PC-9 (cell line): ENCODE data around the gene MFSD11. TPM values are rescaled to one million over a fixed set of nuclear protein-coding genes. Genes with fewer than 3 reads are reported as not detected.

Experiments
- BruUV-seq: library from RNA; stranded (reverse); fragments of 400-500 nt; replicated peaks from 2 replicates; lab custom pipeline; 2021; lab: Mats Ljungman, UMichigan
- CTCF ChIA-PET: fragments of 300-600 bp; sonication (Branson Sonifier 250); formaldehyde crosslinking; loops from one replicate; lab custom pipeline; 2022; ENCODE audit warnings: antibody characterized with exemption; lab: Charles Lee
- POLR2A ChIA-PET: fragments of 300-600 bp; sonication (Branson Sonifier 250); formaldehyde crosslinking; loops from one replicate; lab custom pipeline; 2022; ENCODE audit warnings: antibody characterized with exemption; ENCODE audit not compliant: unreplicated experiment; lab: Charles Lee
- DNase-seq, 2 experiments: peaks; one replicate each; pipeline versions ENCODE4 v3.0.0 to v3.0.0-alpha.2; 2015 to 2022; ENCODE audit warnings: mixed read lengths in 1 of 2
- H2AFZ ChIP-seq: fragments of 200-600 bp; sonication (generic); 2 replicates; pipeline ENCODE4 v1.8.1; 2017; ENCODE audit warnings: antibody characterized with exemption
- H3F3A ChIP-seq: fragments of 200-600 bp; sonication (generic); 2 replicates; pipeline ENCODE4 v1.8.1; 2017; ENCODE audit warnings: antibody characterized with exemption, mild to moderate bottlenecking, low read depth; ENCODE audit not compliant: insufficient read depth
- H3K27ac ChIP-seq: fragments of 200-600 bp; sonication (generic); 2 replicates; pipeline ENCODE4 v1.6.1; 2016; ENCODE audit warnings: mixed run types
- H3K27me3 ChIP-seq: fragments of 200-600 bp; sonication (generic); 2 replicates; pipeline ENCODE4 v1.6.1; 2016; ENCODE audit warnings: low read depth, mixed run types; ENCODE audit not compliant: insufficient read depth
- H3K36me3 ChIP-seq: fragments of 200-600 bp; sonication (generic); 2 replicates; pipeline ENCODE4 v1.6.1; 2016; ENCODE audit warnings: low read depth, mixed run types
- H3K4me1 ChIP-seq: fragments of 200-600 bp; sonication (generic); replicated peaks from 2 replicates; pipeline ENCODE4 v1.6.1; 2016; ENCODE audit warnings: mixed run types; ENCODE audit not compliant: insufficient read depth
- H3K4me2 ChIP-seq: fragments of 200-600 bp; sonication (generic); 2 replicates; pipeline ENCODE4 v1.6.1; 2017; ENCODE audit warnings: mixed run types
- H3K4me3 ChIP-seq: fragments of 200-600 bp; sonication (generic); 2 replicates; pipeline ENCODE4 v1.6.1; 2016; ENCODE audit warnings: mixed run types
- H3K79me2 ChIP-seq: fragments of 200-600 bp; sonication (generic); 2 replicates; pipeline ENCODE4 v1.6.1; 2017; ENCODE audit warnings: low read depth, mixed run types
- H3K9me2 ChIP-seq: fragments of 200-600 bp; sonication (generic); 2 replicates; pipeline ENCODE4 v1.8.1; 2017; ENCODE audit warnings: mild to moderate bottlenecking; ENCODE audit not compliant: insufficient read depth
- H3K9me3 ChIP-seq: fragments of 200-600 bp; sonication (generic); 2 replicates; pipeline ENCODE4 v1.8.1; 2016; ENCODE audit warnings: low read depth; ENCODE audit not compliant: insufficient read depth
- H4K20me1 ChIP-seq: fragments of 200-600 bp; sonication (generic); 2 replicates; pipeline ENCODE4 v1.8.1; 2017; ENCODE audit not compliant: insufficient read depth
- EZH2 ChIP-seq: fragments of 200-600 bp; sonication (generic); IDR thresholded peaks from 2 replicates; pipeline ENCODE4 v1.8.0; 2017; ENCODE audit warnings: antibody characterized with exemption, low read depth
- intact Hi-C: fragments of 100-400 bp; cut with micrococcal nuclease; formaldehyde crosslinking; loops from one replicate; pipeline ENCODE4 v1.10.0; 2022; ENCODE audit not compliant: unreplicated experiment
- total RNA-seq: library from RNA; stranded (reverse); gene quantifications from 2 replicates; pipeline ENCODE4 v1.2.3, GENCODE V29; 2021
- TF ChIP-seq, protein P1 (sequence below): fragments of 200-600 bp; sonication (generic); conservative IDR thresholded peaks from 2 replicates; pipeline ENCODE4 v1.6.1; 2017; ENCODE audit warnings: mixed run types, antibody characterized with exemption, mild to moderate bottlenecking, moderate library complexity

MFSD11 gene
- total RNA-seq, 1 experiment from 2014 or later, result 47.3 TPM

DNA sequence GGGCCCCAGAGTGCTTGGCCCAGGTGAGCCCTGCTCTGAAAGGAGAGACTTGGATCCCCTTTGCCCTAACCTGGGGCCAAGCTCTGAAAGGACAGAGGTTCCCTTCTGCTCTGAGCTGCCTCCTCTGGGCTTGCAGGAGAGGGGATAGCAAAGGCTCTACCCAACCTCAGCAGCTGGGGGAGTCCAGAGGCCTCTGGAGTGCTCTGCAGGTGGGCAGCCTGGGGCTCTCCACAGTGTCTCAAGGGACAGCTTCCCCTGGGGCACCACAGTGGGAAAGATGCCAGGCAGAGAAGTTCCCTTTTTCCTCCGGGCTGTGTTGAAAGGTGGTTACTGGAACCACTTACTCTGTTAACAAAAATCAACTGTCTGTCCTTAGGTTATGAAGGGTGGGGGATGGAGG is 82.1 kb downstream of the MFSD11 start:
- BruUV-seq, result no TSS peak
- Histone ChIP-seq H3K79me2 (no peaks in the 10 kb centered on the region), H3K4me3 (no peak overlapping the region), H3K4me2 (no peak overlapping the region), H3K9me2 (no peaks in the 10 kb centered on the region), H4K20me1 (no peaks in the 10 kb centered on the region), H3K36me3 (no peaks in the 10 kb centered on the region), H3K4me1 (no peaks in the 10 kb centered on the region), H2AFZ (no peak overlapping the region), H3F3A (no peaks in the 10 kb centered on the region), H3K27ac (no peak overlapping the region), H3K9me3 (no peaks in the 10 kb centered on the region), H3K27me3 (no peaks in the 10 kb centered on the region)
- no peak for TF ChIP-seq EZH2
- DNase-seq, result no peak
- intact Hi-C loops, result no loop called here
- POLR2A ChIA-PET, result interaction anchor here (0.7 kb wide), 1 partner anchor 53 kb away, joined by 3 read pairs; no protein-coding TSS in a partner anchor
- CTCF ChIA-PET, result no interaction called here

DNA sequence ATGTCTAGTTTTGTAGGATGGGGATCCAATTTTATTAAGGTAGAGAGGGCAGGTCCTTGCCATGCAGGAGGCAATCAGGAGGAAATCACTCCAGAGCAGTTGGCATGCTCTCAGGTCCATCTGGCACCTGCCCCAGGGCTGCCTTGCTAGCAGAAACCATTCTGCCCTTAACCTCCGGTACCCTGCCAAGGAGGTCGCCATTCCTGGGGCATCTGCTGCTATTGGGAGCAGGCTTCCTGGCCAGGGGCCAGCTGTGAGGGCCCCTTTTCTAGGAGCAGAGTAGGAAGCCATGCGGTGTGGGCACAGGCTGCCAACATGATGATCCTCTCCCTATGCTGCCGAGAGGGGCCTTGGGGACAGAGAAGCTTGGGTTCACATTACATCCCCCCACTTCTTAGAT is 82.6 kb downstream of the MFSD11 start:
- Histone ChIP-seq H3K4me2 (no peak overlapping the region), H3K27ac (no peak overlapping the region), H3K9me2 (no peaks in the 10 kb centered on the region), H2AFZ (no peak overlapping the region), H3K9me3 (no peaks in the 10 kb centered on the region), H3K4me1 (no peaks in the 10 kb centered on the region), H3K36me3 (no peaks in the 10 kb centered on the region), H4K20me1 (no peaks in the 10 kb centered on the region), H3K79me2 (no peaks in the 10 kb centered on the region), H3K4me3 (no peak overlapping the region), H3F3A (no peaks in the 10 kb centered on the region), H3K27me3 (no peaks in the 10 kb centered on the region)
- ChIA-PET POLR2A (no interaction called here), CTCF (no interaction called here)
- intact Hi-C loops, result no loop called here
- DNase-seq, result no peak
- TF ChIP-seq, protein P1, sequence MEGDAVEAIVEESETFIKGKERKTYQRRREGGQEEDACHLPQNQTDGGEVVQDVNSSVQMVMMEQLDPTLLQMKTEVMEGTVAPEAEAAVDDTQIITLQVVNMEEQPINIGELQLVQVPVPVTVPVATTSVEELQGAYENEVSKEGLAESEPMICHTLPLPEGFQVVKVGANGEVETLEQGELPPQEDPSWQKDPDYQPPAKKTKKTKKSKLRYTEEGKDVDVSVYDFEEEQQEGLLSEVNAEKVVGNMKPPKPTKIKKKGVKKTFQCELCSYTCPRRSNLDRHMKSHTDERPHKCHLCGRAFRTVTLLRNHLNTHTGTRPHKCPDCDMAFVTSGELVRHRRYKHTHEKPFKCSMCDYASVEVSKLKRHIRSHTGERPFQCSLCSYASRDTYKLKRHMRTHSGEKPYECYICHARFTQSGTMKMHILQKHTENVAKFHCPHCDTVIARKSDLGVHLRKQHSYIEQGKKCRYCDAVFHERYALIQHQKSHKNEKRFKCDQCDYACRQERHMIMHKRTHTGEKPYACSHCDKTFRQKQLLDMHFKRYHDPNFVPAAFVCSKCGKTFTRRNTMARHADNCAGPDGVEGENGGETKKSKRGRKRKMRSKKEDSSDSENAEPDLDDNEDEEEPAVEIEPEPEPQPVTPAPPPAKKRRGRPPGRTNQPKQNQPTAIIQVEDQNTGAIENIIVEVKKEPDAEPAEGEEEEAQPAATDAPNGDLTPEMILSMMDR, result no peak
- no peak for TF ChIP-seq EZH2
- no TSS peak for BruUV-seq

DNA sequence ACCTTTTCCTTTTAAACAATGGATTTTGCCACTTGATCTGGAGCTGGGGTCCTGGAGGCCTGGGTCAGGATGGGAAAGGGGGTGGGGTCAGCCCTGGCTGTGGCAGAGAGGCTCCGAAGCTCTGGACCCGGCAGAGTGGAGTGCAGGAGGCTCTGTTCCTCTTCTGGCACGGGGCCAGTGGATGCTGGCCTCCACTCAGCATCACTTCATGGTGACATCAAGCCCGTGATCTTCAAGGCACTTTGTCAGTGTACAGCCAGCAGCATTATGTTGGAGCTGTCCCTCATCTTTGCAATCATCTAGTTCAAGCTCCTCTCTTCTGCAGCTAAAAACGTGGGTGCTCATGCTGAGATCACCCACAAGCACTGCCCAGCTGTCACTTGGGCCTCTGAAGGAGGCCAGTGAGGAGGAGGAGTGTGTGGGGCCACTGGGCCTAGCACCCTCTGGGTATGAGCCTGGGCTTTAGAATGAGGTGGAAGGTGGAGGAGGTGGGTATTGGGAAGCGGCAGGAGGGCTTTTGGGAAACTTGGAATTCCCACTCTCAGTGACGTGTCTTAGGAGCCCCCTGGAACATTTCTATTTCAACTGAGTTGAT is 84.4 kb downstream of the MFSD11 start:
- H3K27me3 ChIP-seq, result no peaks in the 10 kb centered on the region
- no peaks in the 10 kb centered on the region for H3K36me3 ChIP-seq
- no peaks in the 10 kb centered on the region for H3K4me1 ChIP-seq
- no peak overlapping the region for H3K27ac ChIP-seq
- ChIA-PET CTCF (no interaction called here), POLR2A (no interaction called here)
- BruUV-seq, result no TSS peak
- intact Hi-C loops, result no loop called here
- DNase-seq, result no peak
- H3K9me3 ChIP-seq, result no peaks in the 10 kb centered on the region
- H3F3A ChIP-seq, result no peaks in the 10 kb centered on the region
- H2AFZ ChIP-seq, result no peak overlapping the region
- H3K9me2 ChIP-seq, result no peaks in the 10 kb centered on the region
- TF ChIP-seq, protein P1, result no peak
- no peak for TF ChIP-seq EZH2
- no peak overlapping the region for H3K4me2 ChIP-seq
- H4K20me1 ChIP-seq, result no peaks in the 10 kb centered on the region
- no peaks in the 10 kb centered on the region for H3K79me2 ChIP-seq
- no peak overlapping the region for H3K4me3 ChIP-seq

DNA sequence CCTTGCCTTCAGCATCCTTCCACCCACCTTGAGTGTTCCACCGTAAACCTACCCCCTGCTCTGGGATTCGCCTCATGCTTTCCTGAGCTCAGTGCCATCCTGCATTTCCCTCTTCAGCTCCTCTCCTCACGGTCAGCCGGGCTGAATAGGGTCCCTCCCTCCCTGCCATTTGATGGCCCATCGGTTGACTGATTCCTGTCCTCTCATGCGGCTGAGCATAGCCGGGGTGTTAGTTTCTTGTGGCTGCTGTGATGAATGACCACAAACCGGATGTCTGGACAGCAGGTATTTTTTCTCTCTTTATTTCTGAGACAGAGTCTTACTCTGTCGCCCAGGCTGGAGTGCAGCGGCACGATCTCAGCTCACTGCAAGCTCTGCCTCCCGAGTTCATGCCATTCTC is 86.2 kb downstream of the MFSD11 start:
- no peak for DNase-seq
- Histone ChIP-seq H3K27me3 (no peaks in the 10 kb centered on the region), H3F3A (no peaks in the 10 kb centered on the region), H3K36me3 (no peaks in the 10 kb centered on the region), H4K20me1 (no peaks in the 10 kb centered on the region), H3K9me2 (no peaks in the 10 kb centered on the region), H3K79me2 (no peaks in the 10 kb centered on the region), H3K27ac (no peak overlapping the region), H3K9me3 (no peaks in the 10 kb centered on the region), H3K4me2 (no peak overlapping the region), H3K4me1 (no peaks in the 10 kb centered on the region), H3K4me3 (no peak overlapping the region), H2AFZ (no peak overlapping the region)
- no TSS peak for BruUV-seq
- CTCF ChIA-PET, result interaction anchor here (0.7 kb wide), 1 partner anchor 103 kb away, joined by 6 read pairs; no protein-coding TSS in a partner anchor
- TF ChIP-seq EZH2, result no peak
- TF ChIP-seq, protein P1, result no peak
- POLR2A ChIA-PET, result no interaction called here
- intact Hi-C loops, result no loop called here
